ENCODE data around the gene SUMF2.

- no peak for TF ChIP-seq CTCF (IDR thresholded peaks at IDR 0.05)
- no peak for TF ChIP-seq POLR2A (IDR thresholded peaks at IDR 0.05)
These were observed 10.7 kb upstream of the SUMF2 start for GRCh38 chr7:56053379-56053778.
